ENCODE data around the gene THOP1. TPM values are rescaled to one million over a fixed set of nuclear protein-coding genes. Genes with fewer than 3 reads are reported as not detected.
"Not testable (repeated sequence)": the region's sequence is repeated elsewhere in the genome, so short reads cannot be mapped to it uniquely, and the experiment has no call there.

Gene THOP1
- polyA plus RNA-seq, 2 of the 4 experiments (the other 2 are of a cell fraction), result 43.5 to 90.5 TPM

- CTCF ChIA-PET, result no interaction called here
- no peak for FAIRE-seq
- Histone ChIP-seq H3K4me3 (no peak overlapping the region), H3K4me1 (no peaks in the 10 kb centered on the region; the same call in 2 of the 3 replicates), H3K27ac (no peak overlapping the region), H3K9me3 (no peaks in the 10 kb centered on the region), H3K4me2 (no peak overlapping the region)
- POLR2A ChIA-PET, result no interaction called here
- TF ChIP-seq HOXA7 (CRISPR knock-in tag; IDR thresholded peaks at IDR 0.05) (no peak), ZNF302 (CRISPR knock-in tag; IDR thresholded peaks at IDR 0.05) (no peak), NPAS2 (CRISPR knock-in tag; IDR thresholded peaks at IDR 0.05; ENCODE audit: borderline replicate concordance) (no peak), TP53 (CRISPR knock-in tag; IDR thresholded peaks at IDR 0.05) (no peak), POLR2AphosphoS2 (conservative IDR thresholded peaks at IDR 0.05; ENCODE audit: low read length) (no peak), RAD21 (conservative IDR thresholded peaks at IDR 0.05 in 1 of 2, IDR thresholded peaks at IDR 0.05 in 1 of 2) (no peak), RFX5 (IDR thresholded peaks at IDR 0.05) (no peak), PHF8 (IDR thresholded peaks at IDR 0.05; ENCODE audit: borderline replicate concordance, low read depth) (no peak), HMGXB4 (CRISPR knock-in tag; IDR thresholded peaks at IDR 0.05; ENCODE audit: borderline replicate concordance) (no peak), FOSB (CRISPR knock-in tag; IDR thresholded peaks at IDR 0.05) (no peak), TFCP2L1 (CRISPR knock-in tag; IDR thresholded peaks at IDR 0.05) (no peak), FOXS1 (CRISPR knock-in tag; IDR thresholded peaks at IDR 0.05) (no peak)
- no peak for ATAC-seq
- DNase-seq (ENCODE audit: low read depth in 1 of 2, low spot score in 1 of 2), result no peak
- 96% methylated on average over 16 of the region's 16 CpGs for WGBS (ENCODE audit: missing lambda C conversion rate)
Measured at GRCh38 chr19:2816641-2817040, 31.3 kb downstream of the THOP1 start.

GRCh38 chr19:2817237-2817829 is 32.0 kb downstream of the THOP1 start:
- H3K4me2 ChIP-seq; H3K4me3 ChIP-seq; FAIRE-seq; H3K9me3 ChIP-seq; H3K4me1 ChIP-seq; H3K27ac ChIP-seq; DNase-seq (ENCODE audit: low read depth in 1 of 2, low spot score in 1 of 2); CTCF ChIA-PET; ATAC-seq; POLR2A ChIA-PET: not testable (repeated sequence)
- 90% methylated on average over 21 of the region's 22 CpGs for WGBS (ENCODE audit: missing lambda C conversion rate)

- TF ChIP-seq HOXB13 (CRISPR knock-in tag; IDR thresholded peaks at IDR 0.05; ENCODE audit: low read depth) (no peak), HES2 (IDR thresholded peaks at IDR 0.05) (no peak), BCL3 (IDR thresholded peaks at IDR 0.05) (0 out of 3 replicates have a peak, but pooled peaks have one; percentile 45), POLR2A (IDR thresholded peaks at IDR 0.05; ENCODE audit: low read length) (peak; percentile 43), RFX5 (IDR thresholded peaks at IDR 0.05) (peak; percentile 47; the same call in 1 of the 2 replicates), MYC (IDR thresholded peaks at IDR 0.05; ENCODE audit: borderline replicate concordance, low read length) (peak; percentile 85), MAX (IDR thresholded peaks at IDR 0.05) (peak; percentile 66), USF2 (IDR thresholded peaks at IDR 0.05) (no peak), RCOR1 (IDR thresholded peaks at IDR 0.05; ENCODE audit: low read depth, low read length) (no peak), RAD21 (conservative IDR thresholded peaks at IDR 0.05 in 1 of 2, IDR thresholded peaks at IDR 0.05 in 1 of 2) (no peak), PBX3 (IDR thresholded peaks at IDR 0.05) (no peak), JUN (IDR thresholded peaks at IDR 0.05) (peak; percentile 32 to 62; a peak in 3 of 5 replicates), CTCF (IDR thresholded peaks at IDR 0.05) (peak; percentile 65), HOXA7 (CRISPR knock-in tag; IDR thresholded peaks at IDR 0.05) (no peak)
- H3K9me3 ChIP-seq, result no peaks in the 10 kb centered on the region
- WGBS (ENCODE audit: missing lambda C conversion rate), result 2% methylated on average over 7 of the region's 64 CpGs
- peak within 1 kb of the TSS; percentile 78 to 95 for H3K27ac ChIP-seq
- ChIA-PET POLR2A (no interaction called here), CTCF (interaction anchor here (1.0 to 1.7 kb wide), 6 partner anchors 9 to 107 kb away, joined by 3 to 7 read pairs (median 5); partner anchors contain the start of gene THOP1)
- no peaks in the 10 kb centered on the region; the same call in 2 of the 3 replicates for H3K4me1 ChIP-seq
- FAIRE-seq, result no peak
- H3K4me2 ChIP-seq, result peak within 1 kb of the TSS; percentile 86
- ATAC-seq, result peak; percentile 95 to 96
- H3K4me3 ChIP-seq, result peak within 1 kb of the TSS; percentile 92
- peak; percentile 80 to 95 for DNase-seq (ENCODE audit: low read depth in 1 of 2, low spot score in 1 of 2)
Measured at GRCh38 chr19:2819540-2820111, 34.3 kb downstream of the THOP1 start, which contains the start of gene ZNF554. TSS of gene ZNF554 (plus strand) at chr19:2819868. CDS start at chr19:2820072, 204 bp downstream.

Measured in A549 (cell line).